Endothelial cell of umbilical vein (primary cell): Measurements from ENCODE around the gene GNB2.
A peak's percentile ranks its signal among the peaks of the same experiment; 100 is the strongest.

Experiments
- EZH2 ChIP-seq: IDR thresholded peaks from 2 replicates; pipeline ENCODE4 v1.6.1; 2012; ENCODE audit warnings: borderline replicate concordance, low read depth, mild to moderate bottlenecking, moderate library complexity, low read length, inconsistent platforms; ENCODE audit not compliant: severe bottlenecking
- POLR2A ChIP-seq: IDR thresholded peaks from 2 replicates; pipeline ENCODE4 v1.6.1; 2012; ENCODE audit warnings: low read depth, mild to moderate bottlenecking, control low read depth, low read length

GRCh38 chr7:100675105-100675451 is 1.5 kb downstream of the GNB2 start:
- TF ChIP-seq POLR2A, result peak; percentile 5
- no peak for TF ChIP-seq EZH2
